ENCODE results near the gene PTCD1.
"Not testable (repeated sequence)": the region's sequence is repeated elsewhere in the genome, so short reads cannot be mapped to it uniquely, and the experiment has no call there.

The PTCD1 gene

DNA sequence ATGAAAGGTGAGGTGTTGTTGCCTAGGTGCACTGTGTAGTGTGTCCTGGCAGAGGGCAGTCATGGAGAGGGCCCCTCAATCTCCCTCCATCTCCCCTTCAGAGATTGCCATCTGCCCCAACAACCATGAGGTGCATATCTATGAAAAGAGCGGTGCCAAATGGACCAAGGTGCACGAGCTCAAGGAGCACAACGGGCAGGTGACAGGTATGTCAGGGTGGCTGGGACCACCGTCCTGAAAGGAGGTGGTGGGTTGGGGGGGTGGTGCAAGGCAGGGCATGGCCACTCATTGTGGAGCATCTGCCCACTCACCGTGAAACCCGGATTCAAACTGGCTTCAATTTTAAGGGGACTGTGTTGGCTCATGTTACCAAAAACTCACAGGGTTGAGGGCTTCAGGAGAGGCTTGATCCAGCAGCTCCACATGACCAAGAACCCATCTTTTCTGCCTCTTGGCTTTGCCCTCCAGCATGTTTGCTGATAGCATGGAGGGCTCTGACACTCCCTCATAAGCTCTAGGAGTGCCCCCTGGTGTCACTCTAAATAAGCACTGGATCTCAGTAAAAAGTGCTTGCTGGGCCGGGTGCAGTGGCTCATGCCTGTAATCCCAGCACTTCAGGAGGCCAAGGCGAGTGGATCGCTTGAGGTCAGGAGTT is 51.9 kb downstream of the PTCD1 start:
- no peaks in the 10 kb centered on the region for H3K4me1 ChIP-seq (ENCODE audit: control insufficient read depth, insufficient read depth, low read length, poor library complexity, severe bottlenecking)
- 78 to 84% methylated on average over 8 of the region's 9 CpGs for WGBS, 2 experiments (ENCODE audit: insufficient coverage in 2 of 2)
- H3K36me3 ChIP-seq (ENCODE audit: control insufficient read depth, insufficient read depth, low read length): peaks cover 74% of the 10 kb centered on the region
- H3K4me3 ChIP-seq (ENCODE audit: extremely low read depth, insufficient read depth, low read length, poor library complexity, severe bottlenecking): no peak overlapping the region
- H3K27ac ChIP-seq (ENCODE audit: low read depth, low read length, severe bottlenecking): no peak overlapping the region
- H3K9me3 ChIP-seq (ENCODE audit: control insufficient read depth, low read length): no peaks in the 10 kb centered on the region

- H3K4me3 ChIP-seq (ENCODE audit: extremely low read depth, insufficient read depth, low read length, poor library complexity, severe bottlenecking): no peak overlapping the region
Observed at GRCh38 chr7:99385564-99385963, 53.0 kb downstream of the PTCD1 start.

GRCh38 chr7:99384523-99384922 is 54.1 kb downstream of the PTCD1 start:
- no peak overlapping the region for H3K27ac ChIP-seq (ENCODE audit: low read depth, low read length, severe bottlenecking)
- 94 to 100% methylated on average over 1 to 4 of the region's 4 CpGs for WGBS, 2 experiments (ENCODE audit: insufficient coverage in 2 of 2)
- no peaks in the 10 kb centered on the region for H3K9me3 ChIP-seq (ENCODE audit: control insufficient read depth, low read length)
- H3K4me1 ChIP-seq (ENCODE audit: control insufficient read depth, insufficient read depth, low read length, poor library complexity, severe bottlenecking): peaks cover 9% of the 10 kb centered on the region
- H3K4me3 ChIP-seq (ENCODE audit: extremely low read depth, insufficient read depth, low read length, poor library complexity, severe bottlenecking): no peak overlapping the region
- H3K36me3 ChIP-seq (ENCODE audit: control insufficient read depth, insufficient read depth, low read length): peaks cover 71% of the 10 kb centered on the region

More at GRCh38 chr7:99385564-99385963, 53.0 kb downstream of the PTCD1 start:
- Histone ChIP-seq H3K36me3 (ENCODE audit: control insufficient read depth, insufficient read depth, low read length) (peaks cover 73% of the 10 kb centered on the region), H3K4me1 (ENCODE audit: control insufficient read depth, insufficient read depth, low read length, poor library complexity, severe bottlenecking) (no peaks in the 10 kb centered on the region), H3K27ac (ENCODE audit: low read depth, low read length, severe bottlenecking) (no peak overlapping the region), H3K9me3 (ENCODE audit: control insufficient read depth, low read length) (no peaks in the 10 kb centered on the region)
- 96 to 98% methylated on average over 8 of the region's 8 CpGs for WGBS, 2 experiments (ENCODE audit: insufficient coverage in 2 of 2)

GRCh38 chr7:99383791-99384370 is 54.7 kb downstream of the PTCD1 start:
- H3K36me3 ChIP-seq (ENCODE audit: control insufficient read depth, insufficient read depth, low read length): peaks cover 68% of the 10 kb centered on the region
- no peaks in the 10 kb centered on the region for H3K9me3 ChIP-seq (ENCODE audit: control insufficient read depth, low read length)
- H3K27ac ChIP-seq (ENCODE audit: low read depth, low read length, severe bottlenecking): no peak overlapping the region
- WGBS, 2 experiments (ENCODE audit: insufficient coverage in 2 of 2): 93 to 97% methylated on average over 10 of the region's 13 CpGs
- H3K4me1 ChIP-seq (ENCODE audit: control insufficient read depth, insufficient read depth, low read length, poor library complexity, severe bottlenecking): peaks cover 14% of the 10 kb centered on the region
- no peak overlapping the region for H3K4me3 ChIP-seq (ENCODE audit: extremely low read depth, insufficient read depth, low read length, poor library complexity, severe bottlenecking)

DNA sequence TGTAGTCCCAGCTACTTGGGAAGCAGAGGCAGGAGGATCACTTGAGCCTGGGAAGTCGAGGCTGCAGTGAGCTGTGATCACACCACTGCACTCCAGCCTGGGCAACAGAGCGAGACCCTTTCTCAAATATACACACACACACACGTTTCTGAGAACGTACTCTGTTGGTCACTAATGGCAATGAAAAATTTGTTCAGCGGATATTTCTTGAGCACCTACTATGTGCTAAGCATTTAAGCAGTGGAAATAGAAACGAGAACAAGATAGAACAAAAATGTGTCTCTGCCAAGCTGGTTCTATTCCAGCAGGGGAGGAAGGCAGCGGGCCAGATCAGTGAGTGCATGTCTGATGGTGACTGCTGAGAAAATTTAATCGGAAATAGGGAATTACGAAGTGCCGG is 55.4 kb downstream of the PTCD1 start:
- H3K4me3 ChIP-seq (ENCODE audit: extremely low read depth, insufficient read depth, low read length, poor library complexity, severe bottlenecking): no peak overlapping the region
- H3K27ac ChIP-seq (ENCODE audit: low read depth, low read length, severe bottlenecking): no peak overlapping the region
- no peaks in the 10 kb centered on the region for H3K9me3 ChIP-seq (ENCODE audit: control insufficient read depth, low read length)
- WGBS, 2 experiments (ENCODE audit: insufficient coverage in 2 of 2): 95 to 97% methylated on average over 6 to 8 of the region's 10 CpGs
- H3K4me1 ChIP-seq (ENCODE audit: control insufficient read depth, insufficient read depth, low read length, poor library complexity, severe bottlenecking): peaks cover 14% of the 10 kb centered on the region
- peaks cover 66% of the 10 kb centered on the region for H3K36me3 ChIP-seq (ENCODE audit: control insufficient read depth, insufficient read depth, low read length)

- WGBS, 2 experiments (ENCODE audit: insufficient coverage in 2 of 2): 93 to 98% methylated on average over 7 of the region's 7 CpGs
Observed at GRCh38 chr7:99381664-99382075, 56.9 kb downstream of the PTCD1 start.

DNA sequence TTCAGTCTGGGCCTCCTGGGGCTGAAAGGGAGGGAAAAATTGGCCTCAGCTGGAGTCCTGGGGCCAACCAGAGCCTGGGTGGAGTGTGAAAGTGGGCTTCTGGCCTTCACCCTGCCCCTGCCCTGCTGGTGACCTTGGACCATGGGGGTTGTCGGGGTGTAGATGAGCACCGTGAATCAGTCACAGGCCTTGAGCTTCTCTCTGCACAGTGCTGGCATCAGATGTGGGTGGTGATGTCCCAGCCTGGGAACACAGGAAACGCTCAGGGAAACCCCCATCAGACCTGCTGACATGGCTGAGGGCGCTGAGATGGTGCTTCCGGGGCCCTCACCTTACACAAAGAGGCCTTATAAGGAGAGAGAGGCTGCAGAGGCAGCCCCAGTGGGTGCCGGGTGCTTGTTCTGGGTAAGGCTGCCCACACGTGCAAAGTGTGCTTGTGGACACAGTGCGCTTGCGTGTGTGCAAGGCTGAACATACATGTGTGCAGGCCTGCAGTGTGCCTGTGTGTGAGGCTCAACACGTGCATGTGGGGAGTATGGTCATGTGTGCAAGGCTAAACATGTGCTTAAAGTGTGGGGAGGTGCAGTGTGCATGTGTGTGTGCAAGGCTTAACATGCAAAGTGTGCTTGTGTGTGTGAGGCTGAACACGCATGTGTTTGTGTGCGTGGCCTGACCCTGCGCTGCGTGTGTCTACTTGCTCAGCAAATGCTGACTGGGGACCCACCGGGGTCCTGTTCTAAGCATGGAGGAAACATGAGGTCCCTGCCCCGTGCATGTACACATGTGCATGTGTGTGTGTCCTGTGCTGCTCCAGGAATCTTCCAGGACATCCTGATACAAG is 57.6 kb downstream of the PTCD1 start:
- H3K27ac ChIP-seq (ENCODE audit: low read depth, low read length, severe bottlenecking): no peak overlapping the region
- peaks cover 14% of the 10 kb centered on the region for H3K4me1 ChIP-seq (ENCODE audit: control insufficient read depth, insufficient read depth, low read length, poor library complexity, severe bottlenecking)
- peaks cover 63% of the 10 kb centered on the region for H3K36me3 ChIP-seq (ENCODE audit: control insufficient read depth, insufficient read depth, low read length)
- no peaks in the 10 kb centered on the region for H3K9me3 ChIP-seq (ENCODE audit: control insufficient read depth, low read length)
- WGBS, 2 experiments (ENCODE audit: insufficient coverage in 2 of 2): 91 to 97% methylated on average over 15 to 16 of the region's 16 CpGs
- H3K4me3 ChIP-seq (ENCODE audit: extremely low read depth, insufficient read depth, low read length, poor library complexity, severe bottlenecking): no peak overlapping the region

More at GRCh38 chr7:99381664-99382075, 56.9 kb downstream of the PTCD1 start:
- no peak overlapping the region for H3K27ac ChIP-seq (ENCODE audit: low read depth, low read length, severe bottlenecking)
- peaks cover 66% of the 10 kb centered on the region for H3K36me3 ChIP-seq (ENCODE audit: control insufficient read depth, insufficient read depth, low read length)
- peaks cover 14% of the 10 kb centered on the region for H3K4me1 ChIP-seq (ENCODE audit: control insufficient read depth, insufficient read depth, low read length, poor library complexity, severe bottlenecking)
- no peaks in the 10 kb centered on the region for H3K9me3 ChIP-seq (ENCODE audit: control insufficient read depth, low read length)
- no peak overlapping the region for H3K4me3 ChIP-seq (ENCODE audit: extremely low read depth, insufficient read depth, low read length, poor library complexity, severe bottlenecking)

- no peak overlapping the region for H3K4me3 ChIP-seq (ENCODE audit: extremely low read depth, insufficient read depth, low read length, poor library complexity, severe bottlenecking)
- H3K36me3 ChIP-seq (ENCODE audit: control insufficient read depth, insufficient read depth, low read length): peaks cover 57% of the 10 kb centered on the region
- peak overlapping the region; percentile 45 for H3K27ac ChIP-seq (ENCODE audit: low read depth, low read length, severe bottlenecking)
- H3K9me3 ChIP-seq (ENCODE audit: control insufficient read depth, low read length): no peaks in the 10 kb centered on the region
- peaks cover 14% of the 10 kb centered on the region for H3K4me1 ChIP-seq (ENCODE audit: control insufficient read depth, insufficient read depth, low read length, poor library complexity, severe bottlenecking)
- WGBS, 2 experiments (ENCODE audit: insufficient coverage in 2 of 2): 87 to 93% methylated on average over 5 to 9 of the region's 12 CpGs
Observed at GRCh38 chr7:99380032-99380822, 58.4 kb downstream of the PTCD1 start.

DNA sequence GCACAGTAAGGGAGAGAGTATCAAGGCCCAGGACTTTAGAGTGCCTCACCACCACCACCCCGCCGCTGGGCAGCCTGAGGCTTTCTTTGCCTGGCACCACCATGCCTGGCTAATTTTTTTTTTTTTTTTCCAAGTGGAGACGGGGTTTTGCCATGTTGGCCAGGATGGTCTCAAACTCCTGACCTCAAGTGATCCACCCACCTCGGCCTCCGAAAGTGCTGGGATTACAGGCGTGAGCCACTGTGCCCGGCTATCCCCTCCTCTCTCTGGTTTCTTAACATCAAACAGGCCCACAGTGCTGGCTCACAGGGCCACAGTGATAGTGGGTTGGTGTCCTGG is 58.9 kb downstream of the PTCD1 start:
- 89 to 94% methylated on average over 5 of the region's 7 CpGs for WGBS, 2 experiments (ENCODE audit: insufficient coverage in 2 of 2)

DNA sequence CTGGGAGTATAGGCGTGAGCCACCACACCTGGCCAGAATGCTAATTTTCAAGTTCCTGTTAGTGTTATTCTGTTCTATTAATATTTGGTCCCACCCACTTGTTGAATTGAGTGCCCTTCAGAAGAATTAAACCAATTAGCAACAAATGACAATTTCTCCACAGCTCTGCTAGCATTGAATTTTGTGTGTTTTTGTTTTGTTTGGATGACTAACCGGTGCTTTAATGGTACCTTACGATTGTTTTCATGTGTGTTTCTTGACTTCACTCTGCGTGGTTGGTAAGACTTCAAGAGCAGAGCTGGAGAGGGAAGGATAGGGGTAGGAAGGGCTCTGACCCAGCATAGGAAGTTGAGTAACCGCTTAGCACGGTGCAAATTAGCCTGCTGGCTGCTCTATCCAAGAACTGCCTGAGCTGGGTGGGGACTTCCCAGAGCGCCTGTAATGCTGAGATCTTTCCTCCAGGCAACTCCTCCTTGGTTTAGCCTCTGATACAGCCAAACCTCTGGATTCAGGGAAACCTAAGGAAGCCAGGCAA is 59.5 kb downstream of the PTCD1 start:
- peaks cover 14% of the 10 kb centered on the region for H3K4me1 ChIP-seq (ENCODE audit: control insufficient read depth, insufficient read depth, low read length, poor library complexity, severe bottlenecking)
- no peaks in the 10 kb centered on the region for H3K9me3 ChIP-seq (ENCODE audit: control insufficient read depth, low read length)
- peaks cover 56% of the 10 kb centered on the region for H3K36me3 ChIP-seq (ENCODE audit: control insufficient read depth, insufficient read depth, low read length)
- H3K27ac ChIP-seq (ENCODE audit: low read depth, low read length, severe bottlenecking): peak overlapping the region; percentile 64
- no peak overlapping the region for H3K4me3 ChIP-seq (ENCODE audit: extremely low read depth, insufficient read depth, low read length, poor library complexity, severe bottlenecking)
- WGBS, 2 experiments (ENCODE audit: insufficient coverage in 2 of 2): 77 to 81% methylated on average over 5 to 6 of the region's 7 CpGs

More for the DNA sequence above, 58.9 kb downstream of the PTCD1 start:
- H3K36me3 ChIP-seq (ENCODE audit: control insufficient read depth, insufficient read depth, low read length): peaks cover 56% of the 10 kb centered on the region
- not testable (repeated sequence) for H3K4me3 ChIP-seq (ENCODE audit: extremely low read depth, insufficient read depth, low read length, poor library complexity, severe bottlenecking); H3K9me3 ChIP-seq (ENCODE audit: control insufficient read depth, low read length)
- H3K4me1 ChIP-seq (ENCODE audit: control insufficient read depth, insufficient read depth, low read length, poor library complexity, severe bottlenecking): peaks cover 14% of the 10 kb centered on the region
- H3K27ac ChIP-seq (ENCODE audit: low read depth, low read length, severe bottlenecking): peak overlapping the region; percentile 64

Data from mesodermal cell (in vitro differentiated cells).